Lower leg skin (tissue), 3 donors: ENCODE data around the gene RAB5A.
"Not testable (repeated sequence)": the region's sequence is repeated elsewhere in the genome, so short reads cannot be mapped to it uniquely, and the experiment has no call there.

Experiments
- CTCF ChIP-seq, 3 donors: fragments of 450-650 bp; IDR thresholded peaks; one replicate each; pipeline ENCODE4 v1.5.1; 2016; ENCODE audit warnings: antibody characterized with exemption in 3 of 3, mild to moderate bottlenecking in 3 of 3, moderate library complexity in 2 of 3
- POLR2A ChIP-seq, 2 donors: fragments of 450-650 bp; IDR thresholded peaks; one replicate each; pipeline ENCODE4 v1.6.1; 2016 to 2017; ENCODE audit warnings: antibody characterized with exemption in 2 of 2, mild to moderate bottlenecking in 1 of 2, moderate library complexity in 1 of 2

DNA sequence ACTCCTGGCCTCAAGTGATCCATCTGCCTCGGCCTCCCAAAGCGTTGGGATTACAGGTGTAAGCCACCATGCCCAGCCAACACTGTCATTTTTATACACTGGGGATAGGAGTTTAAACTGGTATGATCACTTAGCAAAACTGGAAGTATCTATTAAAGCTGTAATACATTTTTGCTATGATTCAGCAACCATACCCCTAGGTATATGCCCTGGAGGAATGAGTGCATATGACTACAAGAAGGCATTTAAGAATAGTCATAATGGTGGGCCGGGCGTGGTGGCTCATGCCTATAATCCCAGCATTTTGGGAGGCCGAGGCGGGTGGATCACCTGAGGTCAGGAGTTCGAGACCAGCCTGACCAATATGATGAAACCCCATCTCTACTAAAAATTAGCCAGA lies 85.0 kb downstream of the RAB5A start:
- not testable (repeated sequence) for TF ChIP-seq POLR2A, CTCF (IDR thresholded peaks at IDR 0.05)
